ENCODE results near the gene HOXD1. TPM values are rescaled to one million over a fixed set of nuclear protein-coding genes. Genes with fewer than 3 reads are reported as not detected.

Gene HOXD1
- total RNA-seq, 1 experiment from 2014 or later = not detected

DNA sequence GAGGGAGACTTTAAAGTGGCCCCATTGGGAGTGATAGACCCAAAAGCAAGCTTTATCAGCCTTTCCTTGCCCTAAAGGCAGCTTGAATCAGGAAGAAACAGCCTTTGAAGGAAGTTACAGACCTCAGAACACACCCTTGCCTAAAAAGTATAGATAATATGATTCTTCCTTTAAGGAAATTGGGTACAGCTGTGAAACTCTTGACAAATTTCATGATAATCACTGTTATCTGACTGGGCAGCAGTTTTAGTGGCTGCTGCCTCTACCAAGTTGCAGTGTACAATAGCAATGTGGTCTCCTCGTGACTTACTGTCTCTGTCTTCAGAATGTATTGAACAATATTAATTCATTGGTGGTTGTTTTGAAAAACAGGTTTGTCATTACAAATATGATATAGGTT lies 16.7 kb downstream of the HOXD1 start:
- no peaks in the 10 kb centered on the region for H4K20me1 ChIP-seq (ENCODE audit: insufficient read depth)
- BruUV-seq (replicated peaks) = no TSS peak
- no peaks in the 10 kb centered on the region for H3K79me2 ChIP-seq (ENCODE audit: low read depth)
- H3K9me2 ChIP-seq (ENCODE audit: insufficient read depth) = no peaks in the 10 kb centered on the region
- no peak overlapping the region for H3K4me2 ChIP-seq
- H2AFZ ChIP-seq = no peak overlapping the region
- no peaks in the 10 kb centered on the region for H3K4me1 ChIP-seq (replicated peaks; ENCODE audit: insufficient read depth)
- ChIA-PET POLR2A (ENCODE audit: unreplicated experiment) (no interaction called here), CTCF (no interaction called here)
- H3K27me3 ChIP-seq (ENCODE audit: insufficient read depth, low read depth) = peaks cover 17% of the 10 kb centered on the region
- H3K9me3 ChIP-seq (ENCODE audit: insufficient read depth, low read depth) = no peaks in the 10 kb centered on the region
- no peak for DNase-seq
- no peak overlapping the region for H3K4me3 ChIP-seq
- H3F3A ChIP-seq (ENCODE audit: insufficient read depth, low read depth) = no peaks in the 10 kb centered on the region
- intact Hi-C loops (cut with micrococcal nuclease; ENCODE audit: unreplicated experiment) = no loop called here
- TF ChIP-seq, protein P1, sequence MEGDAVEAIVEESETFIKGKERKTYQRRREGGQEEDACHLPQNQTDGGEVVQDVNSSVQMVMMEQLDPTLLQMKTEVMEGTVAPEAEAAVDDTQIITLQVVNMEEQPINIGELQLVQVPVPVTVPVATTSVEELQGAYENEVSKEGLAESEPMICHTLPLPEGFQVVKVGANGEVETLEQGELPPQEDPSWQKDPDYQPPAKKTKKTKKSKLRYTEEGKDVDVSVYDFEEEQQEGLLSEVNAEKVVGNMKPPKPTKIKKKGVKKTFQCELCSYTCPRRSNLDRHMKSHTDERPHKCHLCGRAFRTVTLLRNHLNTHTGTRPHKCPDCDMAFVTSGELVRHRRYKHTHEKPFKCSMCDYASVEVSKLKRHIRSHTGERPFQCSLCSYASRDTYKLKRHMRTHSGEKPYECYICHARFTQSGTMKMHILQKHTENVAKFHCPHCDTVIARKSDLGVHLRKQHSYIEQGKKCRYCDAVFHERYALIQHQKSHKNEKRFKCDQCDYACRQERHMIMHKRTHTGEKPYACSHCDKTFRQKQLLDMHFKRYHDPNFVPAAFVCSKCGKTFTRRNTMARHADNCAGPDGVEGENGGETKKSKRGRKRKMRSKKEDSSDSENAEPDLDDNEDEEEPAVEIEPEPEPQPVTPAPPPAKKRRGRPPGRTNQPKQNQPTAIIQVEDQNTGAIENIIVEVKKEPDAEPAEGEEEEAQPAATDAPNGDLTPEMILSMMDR (conservative IDR thresholded peaks at IDR 0.05) = no peak
- H3K36me3 ChIP-seq (ENCODE audit: low read depth) = no peaks in the 10 kb centered on the region
- no peak overlapping the region for H3K27ac ChIP-seq

DNA sequence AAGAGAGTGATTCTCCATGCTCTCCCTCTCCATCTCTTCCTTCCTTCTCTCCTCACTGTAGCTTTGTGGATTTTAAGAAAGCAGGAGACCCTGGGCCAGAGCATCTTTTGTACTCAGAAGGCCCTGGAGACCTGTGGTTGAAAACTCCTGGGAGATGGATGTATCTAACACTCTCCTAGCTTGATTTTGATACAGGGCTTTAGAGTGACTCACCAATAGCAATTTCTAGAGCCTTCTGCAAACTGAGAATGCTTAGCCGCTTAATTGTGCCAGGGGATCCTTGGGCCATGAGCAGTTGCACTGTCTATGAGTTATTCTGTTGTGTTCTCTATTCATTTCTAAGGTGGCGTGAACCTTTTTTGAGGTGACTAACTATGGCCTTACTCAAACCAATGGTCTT lies 17.7 kb downstream of the HOXD1 start:
- Histone ChIP-seq H3K79me2 (ENCODE audit: low read depth) (no peaks in the 10 kb centered on the region), H3F3A (ENCODE audit: insufficient read depth, low read depth) (no peaks in the 10 kb centered on the region), H3K4me3 (no peak overlapping the region), H3K9me3 (ENCODE audit: insufficient read depth, low read depth) (no peaks in the 10 kb centered on the region), H3K36me3 (ENCODE audit: low read depth) (no peaks in the 10 kb centered on the region), H3K4me2 (no peak overlapping the region), H3K9me2 (ENCODE audit: insufficient read depth) (no peaks in the 10 kb centered on the region), H4K20me1 (ENCODE audit: insufficient read depth) (no peaks in the 10 kb centered on the region), H3K4me1 (replicated peaks; ENCODE audit: insufficient read depth) (no peaks in the 10 kb centered on the region), H3K27me3 (ENCODE audit: insufficient read depth, low read depth) (peaks cover 19% of the 10 kb centered on the region), H3K27ac (no peak overlapping the region), H2AFZ (no peak overlapping the region)
- no peak for DNase-seq
- TF ChIP-seq, protein P1 (conservative IDR thresholded peaks at IDR 0.05) = no peak
- no peak for TF ChIP-seq EZH2 (IDR thresholded peaks at IDR 0.05; ENCODE audit: low read depth)
- no TSS peak for BruUV-seq (replicated peaks)
- POLR2A ChIA-PET (ENCODE audit: unreplicated experiment) = no interaction called here
- CTCF ChIA-PET = interaction anchor here (0.6 kb wide), 1 partner anchor 291 kb away, joined by 4 read pairs; no protein-coding TSS in a partner anchor
- intact Hi-C loops (cut with micrococcal nuclease; ENCODE audit: unreplicated experiment) = no loop called here

DNA sequence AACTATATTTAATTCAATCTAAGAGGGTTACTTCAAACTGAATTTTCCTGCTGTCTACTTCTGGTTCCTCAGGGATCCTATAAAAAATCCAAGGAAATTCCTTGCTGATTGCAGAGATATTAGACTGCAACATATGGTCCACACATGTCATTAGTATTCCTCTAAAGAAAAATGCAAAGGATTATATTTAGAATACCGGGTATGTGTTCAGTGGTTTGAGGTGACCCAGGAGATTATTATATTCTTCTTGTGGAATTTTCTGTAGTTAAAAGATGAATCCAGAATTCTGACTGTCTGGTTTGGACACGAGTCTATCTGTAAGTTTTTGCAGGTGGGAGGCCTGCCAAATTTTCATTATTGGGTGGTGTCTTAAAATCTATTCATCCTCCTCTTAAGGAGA lies 18.2 kb downstream of the HOXD1 start:
- Histone ChIP-seq H3K4me1 (replicated peaks; ENCODE audit: insufficient read depth) (no peaks in the 10 kb centered on the region), H3F3A (ENCODE audit: insufficient read depth, low read depth) (no peaks in the 10 kb centered on the region), H3K9me3 (ENCODE audit: insufficient read depth, low read depth) (no peaks in the 10 kb centered on the region), H2AFZ (no peak overlapping the region), H3K9me2 (ENCODE audit: insufficient read depth) (no peaks in the 10 kb centered on the region), H3K27ac (no peak overlapping the region), H3K4me3 (no peak overlapping the region), H3K36me3 (ENCODE audit: low read depth) (no peaks in the 10 kb centered on the region), H3K79me2 (ENCODE audit: low read depth) (no peaks in the 10 kb centered on the region), H3K27me3 (ENCODE audit: insufficient read depth, low read depth) (peaks cover 19% of the 10 kb centered on the region), H3K4me2 (no peak overlapping the region), H4K20me1 (ENCODE audit: insufficient read depth) (no peaks in the 10 kb centered on the region)
- ChIA-PET POLR2A (ENCODE audit: unreplicated experiment) (no interaction called here), CTCF (no interaction called here)
- intact Hi-C loops (cut with micrococcal nuclease; ENCODE audit: unreplicated experiment) = no loop called here
- no TSS peak for BruUV-seq (replicated peaks)
- DNase-seq = no peak
- TF ChIP-seq, protein P1 (conservative IDR thresholded peaks at IDR 0.05) = no peak
- TF ChIP-seq EZH2 (IDR thresholded peaks at IDR 0.05; ENCODE audit: low read depth) = no peak
